ENCODE results near the gene TRIM72.
"Not testable (repeated sequence)": the region's sequence is repeated elsewhere in the genome, so short reads cannot be mapped to it uniquely, and the experiment has no call there.

Gene TRIM72

DNA sequence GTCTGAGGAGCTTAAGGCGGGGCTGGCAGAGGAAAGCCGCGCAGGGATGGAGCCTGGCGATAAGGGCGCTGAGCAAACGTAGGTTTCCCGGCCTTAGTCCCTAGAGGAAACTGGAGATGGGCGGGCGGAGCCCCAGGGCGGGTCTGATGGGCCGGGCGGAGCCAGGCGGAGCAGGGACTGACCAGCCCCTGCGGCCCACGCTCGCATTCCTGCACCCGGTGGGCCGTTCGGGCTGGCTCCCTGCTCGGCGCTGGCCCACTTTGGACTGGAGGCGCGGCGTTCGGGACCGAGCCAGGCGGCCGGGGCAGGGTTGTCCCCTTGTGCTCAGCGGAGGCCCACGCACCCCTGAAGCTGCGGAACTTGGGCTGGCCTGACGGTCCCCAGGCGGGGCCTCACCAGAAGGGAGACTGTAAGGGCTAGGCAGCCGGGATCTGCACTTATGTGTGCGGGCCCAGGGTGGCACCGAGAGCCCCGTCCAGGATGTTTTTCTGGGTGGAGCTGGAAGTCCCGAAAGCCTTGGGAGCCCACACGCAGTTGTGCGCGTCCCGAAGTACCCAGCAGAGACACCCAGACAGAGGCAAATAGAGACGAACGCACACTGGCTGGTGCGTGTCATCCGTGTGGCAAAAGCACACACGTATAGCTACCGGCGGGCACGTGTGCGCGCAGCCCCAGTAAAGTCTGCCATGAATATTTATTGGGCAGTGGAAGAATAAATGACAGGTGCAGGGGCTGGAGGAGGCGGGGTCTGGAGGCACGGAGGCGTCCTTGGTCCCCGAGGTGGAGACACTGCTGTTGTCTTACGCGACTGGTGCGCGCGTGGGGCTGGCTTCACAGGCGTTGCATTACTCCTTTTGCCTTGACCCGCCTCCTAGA, 1.6 kb downstream of the TRIM72 start:
- DNase-seq: no peak

DNA sequence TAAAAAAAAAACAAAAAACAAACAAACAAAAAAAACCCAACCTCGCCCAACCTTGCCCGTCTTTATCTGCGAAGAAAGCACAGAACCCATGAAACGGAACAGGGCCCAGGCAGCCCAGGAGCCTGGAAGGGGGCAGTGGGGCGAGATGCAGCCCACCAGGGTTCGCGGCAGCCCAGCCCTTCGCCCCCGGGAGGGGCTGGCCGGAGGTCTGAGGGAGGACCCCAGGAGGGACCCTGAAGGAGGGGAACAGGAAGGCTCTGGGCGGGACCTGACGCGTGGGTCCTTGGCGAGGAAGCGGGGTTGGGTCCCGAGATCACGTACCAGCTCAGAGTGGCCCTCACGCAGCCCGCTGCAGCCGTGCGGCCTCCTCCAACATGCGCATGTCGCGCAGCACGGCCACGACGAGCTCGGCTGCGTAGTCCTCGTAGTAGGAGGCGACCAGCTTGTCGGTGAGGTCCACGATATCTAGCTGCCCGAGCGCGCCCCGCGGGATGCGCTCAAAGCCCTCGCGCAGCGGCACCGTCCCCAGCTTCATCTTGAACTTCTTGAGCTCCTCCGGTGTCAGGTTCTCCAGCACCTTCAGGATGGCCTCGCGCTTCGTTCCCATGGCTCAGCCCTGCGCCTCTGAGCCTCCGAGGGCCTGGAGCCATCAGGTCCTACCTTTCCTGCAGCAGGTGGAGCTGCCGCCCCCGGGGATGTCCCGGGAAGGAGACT, 2.7 kb downstream of the TRIM72 start, which contains the start of gene PYDC1:
TSS of gene PYDC1 (minus strand) at position 714 of the 714 bp plus-strand sequence. CDS start at position 607, 107 bp downstream.
- DNase-seq: no peak

DNA sequence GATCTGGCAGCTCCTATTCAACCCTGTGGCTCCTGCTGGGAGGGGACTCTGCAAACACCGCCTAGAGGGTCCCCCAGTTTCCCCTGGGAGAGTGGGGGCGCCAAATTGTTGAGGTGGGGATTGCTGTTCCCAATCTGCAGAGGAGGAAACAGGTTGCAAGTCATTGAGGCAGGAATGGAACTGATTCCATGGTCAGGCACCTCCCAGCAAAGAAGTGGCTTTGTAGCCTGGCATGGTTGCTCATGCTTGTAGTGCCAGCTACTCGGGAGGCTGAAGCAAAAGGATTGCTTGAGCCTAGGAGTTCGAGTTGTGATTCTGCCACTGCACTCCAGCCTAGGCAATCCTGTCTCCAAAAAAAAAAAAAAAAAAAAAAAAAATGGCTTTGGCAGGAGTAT, 3.2 kb downstream of the TRIM72 start:
- DNase-seq: no peak

DNA sequence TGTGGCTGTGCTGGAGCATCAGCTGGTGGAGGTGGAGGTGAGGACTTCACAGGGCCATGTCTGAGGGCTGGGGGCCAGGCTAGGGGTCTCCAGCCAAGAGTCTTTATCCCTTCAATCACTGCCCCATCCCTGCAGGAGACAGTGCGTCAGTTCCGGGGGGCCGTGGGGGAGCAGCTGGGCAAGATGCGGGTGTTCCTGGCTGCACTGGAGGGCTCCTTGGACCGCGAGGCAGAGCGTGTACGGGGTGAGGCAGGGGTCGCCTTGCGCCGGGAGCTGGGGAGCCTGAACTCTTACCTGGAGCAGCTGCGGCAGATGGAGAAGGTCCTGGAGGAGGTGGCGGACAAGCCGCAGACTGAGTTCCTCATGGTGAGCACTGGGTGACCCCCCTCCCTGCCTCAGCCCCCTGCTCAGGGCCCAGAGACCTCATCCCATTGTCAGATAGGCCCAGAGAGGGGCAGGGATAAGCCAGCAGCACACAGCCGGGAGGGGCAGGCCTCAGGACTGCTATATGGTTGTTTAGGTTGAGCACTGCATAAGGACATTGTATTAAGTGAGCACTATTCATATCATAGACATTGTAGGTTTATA, 5.3 kb downstream of the TRIM72 start:
- DNase-seq: no peak

DNA sequence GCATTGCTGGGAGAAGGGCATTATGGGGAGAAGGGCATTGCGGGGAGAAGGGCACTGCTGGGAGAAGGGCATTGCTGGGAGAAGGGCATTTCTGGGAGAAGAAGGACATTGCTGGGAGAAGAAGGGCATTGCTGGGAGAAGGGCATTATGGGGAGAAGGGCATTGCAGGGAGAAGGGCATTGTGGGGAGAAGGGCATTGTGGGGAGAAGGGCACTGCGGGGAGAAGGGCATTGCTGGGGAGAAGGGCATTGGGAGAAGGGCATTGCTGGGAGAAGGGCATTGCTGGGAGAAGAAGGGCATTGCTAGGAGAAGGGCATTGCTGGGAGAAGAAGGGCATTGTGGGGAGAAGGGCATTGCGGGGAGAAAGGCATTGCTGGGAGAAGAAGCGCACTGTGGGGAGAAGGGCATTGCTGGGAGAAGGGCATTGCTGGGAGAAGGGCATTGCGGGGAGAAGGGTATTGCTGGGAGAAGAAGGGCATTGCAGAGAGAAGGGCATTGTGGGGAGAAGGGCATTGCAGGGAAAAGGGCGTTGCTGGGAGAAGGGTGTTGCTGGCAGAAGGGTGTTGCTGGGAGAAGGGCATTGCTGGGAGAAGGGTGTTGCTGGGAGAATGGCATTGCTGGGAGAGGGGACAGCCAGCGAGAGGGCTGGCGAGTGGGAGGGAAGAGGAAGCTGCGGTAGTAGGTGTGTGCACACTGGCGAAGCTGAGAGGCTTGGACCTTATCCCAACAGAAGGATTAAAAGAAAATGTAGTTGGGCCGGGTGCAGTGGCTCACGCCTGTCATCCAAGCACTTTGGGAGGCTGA, 7.6 kb downstream of the TRIM72 start:
- no peak for DNase-seq

DNA sequence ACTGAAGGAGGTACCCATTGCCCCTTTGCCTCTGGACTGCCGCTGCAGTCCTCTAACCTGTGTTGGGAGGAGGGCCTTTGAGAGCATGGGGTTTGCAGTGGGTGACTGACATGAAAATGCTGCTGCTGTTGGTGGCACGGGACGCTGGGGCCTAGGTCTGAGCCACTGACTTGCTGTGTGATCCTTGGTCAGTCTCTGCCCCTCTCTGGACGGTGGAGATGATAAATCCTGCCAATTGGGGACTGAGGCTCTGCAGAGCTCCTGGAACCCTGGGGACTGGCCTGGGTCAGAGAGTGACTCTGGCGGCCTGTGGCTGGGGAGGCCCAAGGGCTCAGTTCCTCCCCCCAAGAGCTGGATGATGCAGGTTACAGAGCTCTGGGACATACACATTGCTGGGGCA, 9.1 kb downstream of the TRIM72 start:
- no peak for DNase-seq

DNA sequence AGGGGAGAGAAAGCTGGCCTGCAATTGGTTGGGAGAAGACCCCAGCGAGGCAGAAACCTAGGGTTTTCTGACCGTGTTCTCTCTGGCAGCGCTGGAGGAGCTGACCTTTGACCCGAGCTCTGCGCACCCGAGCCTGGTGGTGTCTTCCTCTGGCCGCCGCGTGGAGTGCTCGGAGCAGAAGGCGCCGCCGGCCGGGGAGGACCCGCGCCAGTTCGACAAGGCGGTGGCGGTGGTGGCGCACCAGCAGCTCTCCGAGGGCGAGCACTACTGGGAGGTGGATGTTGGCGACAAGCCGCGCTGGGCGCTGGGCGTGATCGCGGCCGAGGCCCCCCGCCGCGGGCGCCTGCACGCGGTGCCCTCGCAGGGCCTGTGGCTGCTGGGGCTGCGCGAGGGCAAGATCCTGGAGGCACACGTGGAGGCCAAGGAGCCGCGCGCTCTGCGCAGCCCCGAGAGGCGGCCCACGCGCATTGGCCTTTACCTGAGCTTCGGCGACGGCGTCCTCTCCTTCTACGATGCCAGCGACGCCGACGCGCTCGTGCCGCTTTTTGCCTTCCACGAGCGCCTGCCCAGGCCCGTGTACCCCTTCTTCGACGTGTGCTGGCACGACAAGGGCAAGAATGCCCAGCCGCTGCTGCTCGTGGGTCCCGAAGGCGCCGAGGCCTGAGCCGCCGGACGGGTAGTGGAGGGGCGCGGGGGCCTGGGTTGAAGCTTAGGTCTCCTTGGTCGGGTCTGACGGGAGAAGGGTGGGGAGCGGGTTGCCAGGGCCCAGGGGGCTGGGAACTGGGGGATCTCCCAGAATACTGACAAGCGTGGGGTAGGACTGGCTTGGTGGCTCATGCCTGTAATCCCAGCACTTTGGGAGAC, 10.4 kb downstream of the TRIM72 start:
- no peak for DNase-seq

DNA sequence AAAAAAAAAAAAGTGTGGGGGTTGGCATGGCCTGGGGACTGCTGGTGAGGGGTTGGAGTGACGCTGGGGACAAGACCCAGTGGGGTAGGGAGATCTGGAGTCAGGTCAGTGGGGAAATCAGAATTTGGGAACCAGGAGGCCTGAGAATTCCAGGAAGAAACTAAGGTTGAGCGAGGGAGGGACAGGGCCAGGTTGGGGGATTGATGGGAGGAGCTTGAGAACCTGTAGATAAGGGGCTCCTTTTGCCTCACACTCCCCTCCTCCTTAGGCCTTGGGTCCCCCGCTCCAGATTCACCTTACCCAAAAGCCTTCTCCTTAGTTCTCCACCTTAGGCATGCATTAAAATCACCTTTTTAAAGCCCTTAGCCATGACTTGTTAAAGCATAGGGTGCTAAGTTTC, 11.3 kb downstream of the TRIM72 start:
- no peak for DNase-seq

DNA sequence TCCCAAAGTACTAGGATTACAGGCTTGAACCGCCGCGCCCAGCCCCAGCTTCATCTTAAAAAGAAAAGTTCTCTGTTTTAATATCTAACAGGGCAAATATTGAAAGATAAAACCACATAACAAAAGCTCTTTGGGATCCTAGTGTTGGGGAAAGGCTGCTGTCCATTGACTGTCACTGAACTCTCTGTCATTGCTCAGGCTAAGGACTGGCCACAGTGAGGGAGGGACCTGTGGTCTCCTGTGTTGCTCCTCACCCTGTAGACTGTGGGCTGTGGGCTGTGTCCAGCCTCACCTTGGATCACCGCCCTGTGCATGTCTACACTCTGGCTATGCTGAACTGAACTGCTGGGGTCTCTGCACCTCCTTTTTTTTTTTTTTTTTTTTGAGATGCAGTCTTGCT, 14.3 kb downstream of the TRIM72 start:
- no peak for DNase-seq

DNA sequence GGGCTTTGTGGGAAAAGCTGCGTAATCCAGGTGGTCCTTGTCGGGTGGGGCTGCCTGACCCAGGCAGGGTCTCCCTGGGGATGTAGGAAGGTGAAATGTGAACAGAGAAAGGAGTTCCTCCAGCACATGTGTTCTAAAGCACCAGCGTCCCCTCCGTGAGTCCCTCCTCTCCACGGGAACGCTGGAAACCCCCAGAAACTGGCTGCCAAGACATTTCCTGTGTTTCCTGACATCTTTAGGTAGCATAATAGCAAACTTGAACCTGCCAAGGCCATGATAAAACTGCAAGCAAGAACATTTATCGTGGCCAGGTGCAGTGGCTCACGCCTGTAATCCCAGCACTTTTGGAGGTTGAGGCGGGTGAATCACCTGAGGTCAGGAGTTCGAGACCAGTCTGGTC, 15.6 kb downstream of the TRIM72 start:
- DNase-seq: no peak

DNA sequence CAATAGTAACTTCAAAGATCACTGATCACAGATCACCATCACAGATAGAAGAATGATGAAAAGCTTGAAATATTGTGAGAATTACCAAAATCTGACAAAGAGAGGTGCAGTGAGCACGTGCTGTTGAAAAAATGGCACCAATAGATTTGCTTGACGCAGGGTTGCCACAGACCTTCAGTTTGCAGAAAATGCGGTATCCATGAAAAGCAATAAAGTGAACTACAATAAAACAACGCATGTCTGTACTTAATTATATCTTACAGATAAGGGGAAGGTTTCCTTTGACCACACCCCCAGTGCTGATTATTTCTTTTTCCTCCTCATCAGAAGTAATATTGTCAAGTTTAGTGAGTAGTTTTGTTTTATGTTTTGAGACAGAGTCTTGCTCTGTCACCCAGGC, 24.1 kb downstream of the TRIM72 start:
- DNase-seq: no peak

DNA sequence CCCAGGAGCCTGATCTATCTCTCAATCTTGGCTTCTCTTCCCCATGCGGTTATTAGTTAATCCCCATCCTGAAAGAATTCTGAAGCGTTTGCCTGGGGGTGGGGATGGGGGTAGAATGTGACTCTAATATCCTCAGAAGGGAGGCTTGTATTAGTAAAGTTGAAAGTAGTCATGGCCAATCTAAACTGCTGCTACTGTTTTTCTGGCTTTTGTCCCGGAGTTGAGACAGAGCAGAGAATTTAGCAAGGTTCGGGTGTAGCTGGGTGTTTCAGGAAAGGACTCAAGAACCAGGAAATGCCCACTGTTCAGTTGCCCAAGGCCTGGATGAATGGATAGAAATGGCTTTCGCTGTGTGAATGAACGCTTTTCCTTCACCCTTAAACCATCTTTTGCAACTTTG, 28.3 kb downstream of the TRIM72 start:
- no peak for DNase-seq

DNA sequence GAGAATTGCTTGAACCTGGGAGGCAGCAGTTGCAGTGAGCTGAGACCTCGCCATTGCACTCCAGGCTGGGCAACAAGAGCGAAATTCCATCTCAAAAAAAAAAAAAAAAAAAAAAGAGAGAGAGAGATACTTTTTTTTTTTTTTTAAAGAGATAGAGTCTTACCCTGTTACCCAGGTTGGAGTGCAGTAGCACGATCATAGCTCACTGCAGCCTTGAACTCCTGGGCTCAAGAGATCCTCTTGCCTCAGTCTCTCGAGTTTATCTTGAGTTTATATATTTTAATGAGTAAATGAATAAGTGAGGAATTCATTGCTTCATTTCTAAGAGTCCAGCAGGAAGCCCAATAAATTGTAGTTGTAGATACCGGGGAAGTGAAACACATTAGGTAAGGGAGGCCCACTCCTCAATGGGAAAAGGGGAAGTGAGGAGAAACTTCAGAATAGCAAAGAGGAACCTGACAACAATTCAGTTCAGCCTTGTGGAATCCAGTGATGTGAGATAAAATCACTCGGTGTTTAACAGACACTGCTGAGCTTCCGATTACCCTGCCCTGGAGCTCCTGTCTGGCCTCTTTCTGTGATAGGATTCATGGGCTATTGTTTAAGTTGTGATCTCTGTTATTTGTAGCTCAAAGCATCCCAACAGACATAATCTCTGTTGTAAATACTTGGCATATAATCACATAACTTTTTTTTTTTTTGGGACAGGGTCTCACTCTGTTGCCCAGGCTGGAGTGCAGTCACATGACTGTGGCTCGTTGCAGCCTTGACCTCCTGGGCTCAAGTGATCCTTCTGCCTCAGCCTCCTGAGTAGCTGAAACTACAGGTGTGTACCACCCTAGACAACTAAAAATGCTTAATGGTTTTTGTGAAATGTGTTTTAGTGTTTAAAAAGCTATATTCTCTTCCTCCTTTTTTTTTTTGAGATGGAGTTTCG, 30.1 kb downstream of the TRIM72 start:
- peak; percentile 96 for DNase-seq

DNA sequence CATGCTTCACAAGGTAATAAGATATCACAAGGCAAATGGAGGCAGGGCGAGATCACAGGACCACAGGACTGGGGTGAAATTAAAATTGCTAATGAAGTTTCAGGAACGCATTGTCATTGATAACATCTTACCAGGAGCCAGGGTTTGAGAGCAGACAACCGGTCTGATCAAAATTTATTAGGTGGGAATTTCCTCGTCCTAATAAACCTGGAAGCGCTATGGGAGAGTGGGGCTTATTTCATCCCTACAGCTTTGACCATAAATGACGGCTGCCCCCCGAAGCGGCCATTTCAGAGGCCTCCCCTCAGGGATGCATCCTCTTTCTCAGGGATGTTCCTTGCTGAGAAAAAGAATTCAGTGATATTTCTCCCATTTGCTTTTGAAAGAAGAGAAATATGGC, 31.7 kb downstream of the TRIM72 start:
- not testable (repeated sequence) for DNase-seq

DNA sequence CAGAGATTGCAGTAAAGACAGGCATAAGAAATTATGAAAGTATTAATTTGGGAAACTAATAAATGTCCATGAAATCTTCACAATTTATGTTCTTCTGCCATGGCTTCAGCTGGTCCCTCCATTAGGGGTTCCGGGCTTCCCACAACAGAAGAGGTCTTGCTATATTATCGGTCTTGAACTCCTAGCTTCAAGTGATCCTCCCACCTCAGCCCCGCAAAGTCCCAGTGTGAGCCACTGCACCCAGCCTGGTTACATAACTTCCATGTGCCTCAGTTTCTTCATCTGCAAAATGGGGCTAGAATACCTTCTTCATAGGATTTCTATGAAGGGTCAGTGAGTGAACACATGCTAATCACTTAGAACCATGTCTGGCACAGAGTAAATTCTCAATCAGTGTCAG, 32.4 kb downstream of the TRIM72 start:
- no peak for DNase-seq

DNA sequence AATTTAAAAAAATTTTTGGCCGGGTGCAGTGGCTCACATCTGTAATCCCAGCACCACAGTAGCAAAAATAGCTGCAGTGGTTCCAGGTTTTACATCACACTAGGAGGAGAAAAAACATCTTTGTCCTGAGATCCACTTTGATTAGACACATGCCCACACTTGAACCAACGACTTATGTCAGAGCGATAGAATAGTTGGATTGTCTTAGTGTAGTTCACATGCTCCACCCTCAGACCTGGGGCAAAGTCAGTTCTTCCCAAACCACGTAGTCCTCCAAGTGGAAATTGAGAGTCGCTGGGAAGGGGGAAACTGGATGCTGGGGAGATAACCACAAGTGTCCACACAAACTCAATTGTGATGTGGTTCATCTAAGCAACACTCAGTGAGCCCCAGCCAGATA, 34.4 kb downstream of the TRIM72 start:
- DNase-seq: no peak

DNA sequence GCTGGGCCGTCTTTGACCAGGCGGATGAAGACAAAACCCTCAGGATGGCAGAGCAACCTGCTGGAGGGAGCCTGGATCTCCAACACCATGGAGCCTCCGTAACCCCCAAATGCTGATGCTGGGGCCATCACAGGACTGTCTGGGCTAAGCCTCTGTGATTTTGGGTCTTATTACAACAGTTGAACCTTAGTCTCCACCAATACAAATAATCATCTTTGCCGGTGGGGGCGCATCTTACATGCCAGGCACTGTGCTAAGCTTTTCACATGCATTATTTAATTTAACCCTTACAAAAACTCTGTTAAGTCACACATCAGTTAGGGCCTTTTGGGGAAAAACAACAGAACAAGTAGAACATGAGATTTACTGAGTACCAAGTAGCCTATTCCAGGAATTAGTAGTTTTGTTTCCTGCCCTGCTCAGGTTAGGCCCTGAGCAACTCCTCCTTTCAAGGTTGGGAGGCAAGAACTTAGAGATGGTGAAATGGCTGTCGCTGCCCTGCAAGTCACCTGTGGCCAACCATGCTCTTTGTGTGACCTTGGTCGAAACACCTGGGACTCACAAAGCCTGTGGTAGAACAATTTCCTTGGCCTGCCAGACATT, 37.0 kb downstream of the TRIM72 start:
- no peak for DNase-seq

DNA sequence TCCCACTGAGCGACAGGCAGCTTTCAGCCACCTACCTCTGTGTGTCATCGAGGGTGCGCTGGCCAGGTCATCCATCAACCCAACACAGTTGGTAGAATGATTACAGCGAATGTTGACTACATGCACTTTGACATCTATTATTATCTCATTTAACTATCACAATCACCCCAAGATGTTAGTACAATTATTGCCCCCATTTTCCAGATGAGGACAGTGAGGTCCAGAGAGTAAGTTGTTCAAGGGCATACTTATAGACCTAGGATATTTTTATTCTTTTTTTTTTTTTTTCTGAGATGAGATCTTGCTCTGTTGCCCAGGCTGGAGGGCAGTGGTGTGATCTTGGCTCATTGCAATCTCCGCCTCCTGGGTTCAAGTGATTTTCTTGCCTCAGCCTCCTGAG, 37.5 kb downstream of the TRIM72 start:
- DNase-seq: no peak

DNA sequence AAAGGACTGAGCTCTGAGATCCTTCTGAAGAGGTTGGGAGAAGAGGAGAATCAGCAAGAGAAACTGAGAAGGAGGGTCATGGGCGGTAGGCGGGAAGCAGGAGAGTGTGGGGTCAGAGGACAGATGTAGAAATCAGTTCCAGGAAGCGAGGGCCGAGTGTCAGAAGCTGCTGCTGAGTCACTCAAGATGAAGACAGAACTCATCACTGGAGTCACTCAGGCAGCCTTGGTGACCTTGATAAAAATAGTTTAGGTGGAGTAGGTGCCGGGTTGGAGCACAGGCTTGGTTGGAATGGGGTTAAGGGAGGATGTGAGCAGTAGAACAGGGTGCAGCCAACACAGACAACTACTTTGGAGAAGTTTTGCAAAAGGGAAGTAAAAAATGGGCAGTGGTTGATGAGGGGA, 39.7 kb downstream of the TRIM72 start:
- DNase-seq: peak; percentile 94

DNA sequence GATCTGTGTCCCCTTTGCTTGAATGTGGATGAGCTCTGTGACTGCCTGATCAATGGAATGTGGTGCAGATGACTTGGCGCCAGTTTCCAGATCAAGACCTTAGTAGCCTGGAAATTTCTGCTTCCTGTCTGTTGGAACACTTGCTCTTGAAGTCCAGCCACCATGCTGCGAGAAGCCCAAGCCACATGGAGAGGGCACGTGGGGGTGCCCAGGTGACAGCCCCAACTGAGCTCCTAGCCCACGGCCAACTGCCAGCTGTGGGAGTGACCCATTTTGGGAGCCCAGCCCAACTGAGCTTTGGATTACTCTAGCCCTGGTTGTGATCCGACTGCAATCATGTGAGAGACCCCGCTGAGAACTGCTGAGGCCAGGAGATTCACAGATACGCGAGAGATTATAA, 42.5 kb downstream of the TRIM72 start:
- no peak for DNase-seq

Measured in GF-D8 (cell line).